GM19099 (cell line): ENCODE results near the gene CLDN6.

Source experiments
- POLR2A ChIP-seq: IDR thresholded peaks from 3 replicates; pipeline ENCODE4 v1.6.1; 2011; ENCODE audit warnings: low read depth; ENCODE audit not compliant: insufficient read length; ENCODE audit errors: extremely low read depth

CLDN6 gene

GRCh38 chr16:2991566-2992261, 26.3 kb downstream of the CLDN6 start:
- TF ChIP-seq POLR2A, result no peak

GRCh38 chr16:2990891-2991290, 27.1 kb downstream of the CLDN6 start:
- no peak for TF ChIP-seq POLR2A

- TF ChIP-seq POLR2A, result no peak
Observed at GRCh38 chr16:2988590-2989099, 29.3 kb downstream of the CLDN6 start.

- TF ChIP-seq POLR2A, result no peak
Observed at GRCh38 chr16:2987833-2988232, 30.1 kb downstream of the CLDN6 start.

GRCh38 chr16:2987286-2987685, 30.7 kb downstream of the CLDN6 start:
- TF ChIP-seq POLR2A, result no peak

- TF ChIP-seq POLR2A, result no peak
Observed at GRCh38 chr16:2986623-2987188, 31.3 kb downstream of the CLDN6 start.

GRCh38 chr16:2985893-2986355, 32.1 kb downstream of the CLDN6 start:
- no peak for TF ChIP-seq POLR2A

GRCh38 chr16:2985462-2985861, 32.5 kb downstream of the CLDN6 start:
- TF ChIP-seq POLR2A, result no peak

GRCh38 chr16:2983706-2984136, 34.3 kb downstream of the CLDN6 start:
- peak; percentile 42 for TF ChIP-seq POLR2A

GRCh38 chr16:2982402-2982801, 35.6 kb downstream of the CLDN6 start:
- no peak for TF ChIP-seq POLR2A

GRCh38 chr16:2981899-2982250, 36.1 kb downstream of the CLDN6 start:
- TF ChIP-seq POLR2A, result no peak

GRCh38 chr16:2981177-2981898, 36.6 kb downstream of the CLDN6 start:
- no peak for TF ChIP-seq POLR2A

- TF ChIP-seq POLR2A, result peak; percentile 97
Observed at GRCh38 chr16:2980227-2981176, 37.5 kb downstream of the CLDN6 start, which contains the start of gene PKMYT1. TSS of gene PKMYT1 (minus strand) at chr16:2980446. CDS start at chr16:2979657, 789 bp downstream.

GRCh38 chr16:2979669-2980226, 38.2 kb downstream of the CLDN6 start:
- no peak for TF ChIP-seq POLR2A

- no peak for TF ChIP-seq POLR2A
Observed at GRCh38 chr16:2977440-2977839, 40.5 kb downstream of the CLDN6 start.

GRCh38 chr16:2976673-2977072, 41.3 kb downstream of the CLDN6 start:
- no peak for TF ChIP-seq POLR2A
